Gastrocnemius medialis (tissue), 4 donors: ENCODE data around the gene PRSS38. TPM values are rescaled to one million over a fixed set of nuclear protein-coding genes. Genes with fewer than 3 reads are reported as not detected.

Experiments used
- ATAC-seq, 2 donors: fragments of 150-250 bp; one replicate each; pipeline ENCODE4 v1.9.1; 2016
- DNase-seq, 2 donors: peaks; one replicate each; pipeline ENCODE4 v3.0.0-alpha.2; 2019
- H3K27ac ChIP-seq, 4 donors: fragments of 200-600 bp; sonication (generic); 1 replicate in 1 of 4; 2 replicates in 3 of 4; pipeline ENCODE4 v1.5.1; 2016 to 2018; ENCODE audit warnings: mild to moderate bottlenecking in 2 of 4, moderate library complexity in 1 of 4
- H3K27me3 ChIP-seq, 3 donors: fragments of 200-600 bp; sonication (generic) in 2 of 3; 1 replicate in 1 of 3; 2 replicates in 2 of 3; pipeline versions ENCODE4 v1.5.1 to v1.6.0; 2016 to 2019; ENCODE audit warnings: mild to moderate bottlenecking in 1 of 3, moderate library complexity in 1 of 3
- H3K36me3 ChIP-seq, 2 donors: fragments of 200-600 bp; sonication (generic) in 1 of 2; one replicate each; pipeline ENCODE4 v1.5.1; 2017 to 2018
- H3K4me1 ChIP-seq, 2 donors: fragments of 200-600 bp; sonication (generic) in 1 of 2; one replicate each; pipeline ENCODE4 v1.5.1; 2016 to 2017; ENCODE audit warnings: mild to moderate bottlenecking in 2 of 2
- H3K4me3 ChIP-seq, 4 donors: fragments of 200-600 bp; sonication (generic) in 3 of 4; 1 replicate in 1 of 4; 2 replicates in 3 of 4; pipeline ENCODE4 v1.5.1; 2016 to 2019; ENCODE audit warnings: mild to moderate bottlenecking in 2 of 4
- H3K9me3 ChIP-seq, 3 donors: fragments of 200-600 bp; sonication (generic) in 2 of 3; 1 replicate in 1 of 3; 2 replicates in 2 of 3; pipeline ENCODE4 v1.5.1; 2016 to 2019
- POLR2A ChIP-seq, 2 donors: fragments of 450-650 bp; IDR thresholded peaks; one replicate each; pipeline ENCODE4 v1.6.1; 2017; ENCODE audit warnings: antibody characterized with exemption in 2 of 2, mild to moderate bottlenecking in 2 of 2, moderate library complexity in 2 of 2
- in situ Hi-C, 4 donors: fragments of 200-750 bp; cut with MboI; loops; one replicate each; pipeline versions ENCODE4 v1.15.0 to v1.8.0; 2017; ENCODE audit warnings: low sequenced_read_pairs in 4 of 4
- intact Hi-C: fragments of 100-400 bp; cut with DNase I; formaldehyde crosslinking; loops from one replicate; pipeline ENCODE4 v1.15.1; 2023; ENCODE audit warnings: low total_unique reads
- total RNA-seq, 4 donors: library from RNA; depleted of rRNA; stranded (reverse); fragments of >200 nt; gene quantifications; one replicate each; pipeline versions ENCODE4 v1.1.0 to v1.2.3, GENCODE V29; 2016
- TF ChIP-seq, protein P1 (sequence below), 5 experiments: fragments of 450-650 bp in 3 of 5; fragments of 200-600 bp in 2 of 5; sonication (generic) in 2 of 5; IDR thresholded peaks in 4 of 5; conservative IDR thresholded peaks in 1 of 5; 1 replicate in 4 of 5; 2 replicates in 1 of 5; pipeline ENCODE4 v1.5.1; 2016 to 2019; ENCODE audit warnings: antibody characterized with exemption in 5 of 5, mild to moderate bottlenecking in 3 of 5, moderate library complexity in 3 of 5

Gene PRSS38
- total RNA-seq, 4 donors from 2014 or later: not detected

GRCh38 chr1:227773558-227773957, 41.9 kb upstream of the PRSS38 start:
- H3K4me3 ChIP-seq: no peak overlapping the region
- H3K9me3 ChIP-seq: no peaks in the 10 kb centered on the region
- DNase-seq (no peak), ATAC-seq (no peak)
- in situ Hi-C loops (loop anchor here in 2 of 4 donors (10.0 to 25.0 kb wide), 3 partner anchors 181 to 314 kb away; partner anchors contain the start of gene ARF1 (in 1 of the 2)), intact Hi-C loops (no loop called here)
- H3K27me3 ChIP-seq: no peaks in the 10 kb centered on the region
- TF ChIP-seq, protein P1, sequence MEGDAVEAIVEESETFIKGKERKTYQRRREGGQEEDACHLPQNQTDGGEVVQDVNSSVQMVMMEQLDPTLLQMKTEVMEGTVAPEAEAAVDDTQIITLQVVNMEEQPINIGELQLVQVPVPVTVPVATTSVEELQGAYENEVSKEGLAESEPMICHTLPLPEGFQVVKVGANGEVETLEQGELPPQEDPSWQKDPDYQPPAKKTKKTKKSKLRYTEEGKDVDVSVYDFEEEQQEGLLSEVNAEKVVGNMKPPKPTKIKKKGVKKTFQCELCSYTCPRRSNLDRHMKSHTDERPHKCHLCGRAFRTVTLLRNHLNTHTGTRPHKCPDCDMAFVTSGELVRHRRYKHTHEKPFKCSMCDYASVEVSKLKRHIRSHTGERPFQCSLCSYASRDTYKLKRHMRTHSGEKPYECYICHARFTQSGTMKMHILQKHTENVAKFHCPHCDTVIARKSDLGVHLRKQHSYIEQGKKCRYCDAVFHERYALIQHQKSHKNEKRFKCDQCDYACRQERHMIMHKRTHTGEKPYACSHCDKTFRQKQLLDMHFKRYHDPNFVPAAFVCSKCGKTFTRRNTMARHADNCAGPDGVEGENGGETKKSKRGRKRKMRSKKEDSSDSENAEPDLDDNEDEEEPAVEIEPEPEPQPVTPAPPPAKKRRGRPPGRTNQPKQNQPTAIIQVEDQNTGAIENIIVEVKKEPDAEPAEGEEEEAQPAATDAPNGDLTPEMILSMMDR (IDR thresholded peaks at IDR 0.05 in 4 of 5, conservative IDR thresholded peaks at IDR 0.05 in 1 of 5): no peak
- TF ChIP-seq POLR2A (IDR thresholded peaks at IDR 0.05): no peak
- peaks cover 0 to 13% of the 10 kb centered on the region in 2 donors for H3K36me3 ChIP-seq
- no peak overlapping the region for H3K27ac ChIP-seq
- no peaks in the 10 kb centered on the region for H3K4me1 ChIP-seq

GRCh38 chr1:227774051-227774731, 41.3 kb upstream of the PRSS38 start:
- Histone ChIP-seq H3K4me1 (no peaks in the 10 kb centered on the region), H3K9me3 (no peaks in the 10 kb centered on the region), H3K27me3 (no peaks in the 10 kb centered on the region), H3K4me3 (no peak overlapping the region), H3K36me3 (peaks cover 0 to 11% of the 10 kb centered on the region in 2 donors), H3K27ac (no peak overlapping the region)
- intact Hi-C loops (no loop called here), in situ Hi-C loops (loop anchor here in 2 of 4 donors (10.0 to 25.0 kb wide), 3 partner anchors 181 to 313 kb away; partner anchors contain the start of gene ARF1 (in 1 of the 2))
- no peak for ATAC-seq
- no peak for TF ChIP-seq POLR2A (IDR thresholded peaks at IDR 0.05)
- TF ChIP-seq, protein P1 (IDR thresholded peaks at IDR 0.05 in 4 of 5, conservative IDR thresholded peaks at IDR 0.05 in 1 of 5): no peak
- no peak for DNase-seq

GRCh38 chr1:227774821-227775661, 40.4 kb upstream of the PRSS38 start:
- Histone ChIP-seq H3K36me3 (peaks cover 0 to 11% of the 10 kb centered on the region in 2 donors), H3K4me1 (no peaks in the 10 kb centered on the region), H3K9me3 (no peaks in the 10 kb centered on the region), H3K4me3 (no peak overlapping the region), H3K27me3 (no peaks in the 10 kb centered on the region), H3K27ac (no peak overlapping the region)
- ATAC-seq: no peak
- no peak for DNase-seq
- TF ChIP-seq, protein P1 (IDR thresholded peaks at IDR 0.05 in 4 of 5, conservative IDR thresholded peaks at IDR 0.05 in 1 of 5): no peak
- TF ChIP-seq POLR2A (IDR thresholded peaks at IDR 0.05): no peak
- intact Hi-C loops (no loop called here), in situ Hi-C loops (loop anchor here in 2 of 4 donors (10.0 to 25.0 kb wide), 3 partner anchors 180 to 312 kb away; partner anchors contain the start of gene ARF1 (in 1 of the 2))

DNA sequence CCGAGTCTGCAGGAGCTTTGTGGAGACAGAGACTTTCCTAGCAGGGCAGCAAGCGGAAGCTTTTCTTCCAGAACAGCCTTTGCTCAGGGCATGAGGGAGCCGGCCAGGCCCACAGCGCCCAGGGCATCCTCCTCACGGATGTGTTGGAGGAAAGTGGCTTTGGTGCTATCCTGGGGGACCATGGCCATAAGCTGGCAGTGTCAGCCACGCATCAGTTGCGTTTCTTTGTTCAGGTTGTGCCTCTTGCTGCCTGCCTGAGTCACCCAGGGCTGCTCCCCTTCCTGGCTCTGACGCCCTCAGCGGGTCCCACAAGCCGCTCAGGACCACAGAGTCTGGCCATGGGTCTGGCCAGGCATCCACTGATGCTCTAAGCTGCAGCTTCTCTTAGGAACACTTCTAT, 39.6 kb upstream of the PRSS38 start:
- Histone ChIP-seq H3K9me3 (no peaks in the 10 kb centered on the region), H3K36me3 (peaks cover 0 to 11% of the 10 kb centered on the region in 2 donors), H3K4me3 (no peak overlapping the region), H3K4me1 (no peaks in the 10 kb centered on the region), H3K27ac (no peak overlapping the region), H3K27me3 (no peaks in the 10 kb centered on the region)
- TF ChIP-seq POLR2A (IDR thresholded peaks at IDR 0.05): no peak
- TF ChIP-seq, protein P1 (IDR thresholded peaks at IDR 0.05 in 4 of 5, conservative IDR thresholded peaks at IDR 0.05 in 1 of 5): no peak
- in situ Hi-C loops (loop anchor here in 1 of 4 donors (10.0 kb wide), 1 partner anchor 179 kb away; no protein-coding TSS in a partner anchor), intact Hi-C loops (no loop called here)
- ATAC-seq (no peak), DNase-seq (no peak)
